HG03565 (cell line): ENCODE measurements around the gene GOT2.
A peak's percentile ranks its signal among the peaks of the same experiment; 100 is the strongest.
"Not testable (repeated sequence)": the region's sequence is repeated elsewhere in the genome, so short reads cannot be mapped to it uniquely, and the experiment has no call there.

ENCODE experiments used
- ATAC-seq: cut with Tn5 transposase; IDR thresholded peaks from one replicate; pipeline ENCODE4 v1.9.1; 2021; ENCODE audit warnings: mild to moderate bottlenecking, moderate library complexity; ENCODE audit not compliant: unreplicated experiment

GOT2 gene

DNA sequence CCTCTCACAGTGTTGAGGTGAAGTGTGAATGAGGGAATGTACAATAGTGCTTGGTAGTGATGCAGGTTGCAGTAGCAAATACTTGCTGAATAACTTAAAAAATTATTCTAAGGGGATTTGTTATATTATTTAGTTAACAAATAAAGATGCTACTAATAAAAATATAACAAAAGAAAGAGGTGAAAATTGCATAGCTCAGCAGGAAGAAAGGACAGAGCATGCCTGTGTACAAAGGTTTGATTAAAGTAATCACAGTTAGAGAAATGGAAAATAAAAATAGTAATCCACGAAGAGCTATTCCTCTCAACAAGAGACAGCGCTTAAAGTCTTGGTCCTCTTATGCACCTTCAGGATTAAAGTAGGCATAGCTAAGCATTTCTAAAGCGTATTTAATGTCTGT, 11.0 kb downstream of the GOT2 start:
- no peak for ATAC-seq

DNA sequence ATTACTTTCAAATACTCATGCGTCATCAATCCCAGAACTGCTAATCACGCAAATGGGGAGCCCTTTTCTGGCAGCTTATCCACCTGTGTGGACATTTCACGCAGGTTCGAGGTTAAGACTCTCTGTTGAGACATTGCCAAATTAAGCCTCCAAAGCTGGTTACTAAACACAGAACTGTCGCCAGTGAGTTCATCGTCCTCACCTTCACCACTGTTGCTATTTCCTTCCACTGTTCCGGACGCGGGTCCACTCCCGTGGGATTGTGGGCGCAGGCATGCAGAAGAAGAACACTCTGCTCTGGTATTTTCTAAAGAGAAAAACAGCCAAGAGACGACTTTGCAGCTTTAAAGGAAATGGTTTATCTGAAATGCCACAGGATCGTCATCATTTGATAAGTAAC, 16.1 kb downstream of the GOT2 start:
- ATAC-seq: no peak

DNA sequence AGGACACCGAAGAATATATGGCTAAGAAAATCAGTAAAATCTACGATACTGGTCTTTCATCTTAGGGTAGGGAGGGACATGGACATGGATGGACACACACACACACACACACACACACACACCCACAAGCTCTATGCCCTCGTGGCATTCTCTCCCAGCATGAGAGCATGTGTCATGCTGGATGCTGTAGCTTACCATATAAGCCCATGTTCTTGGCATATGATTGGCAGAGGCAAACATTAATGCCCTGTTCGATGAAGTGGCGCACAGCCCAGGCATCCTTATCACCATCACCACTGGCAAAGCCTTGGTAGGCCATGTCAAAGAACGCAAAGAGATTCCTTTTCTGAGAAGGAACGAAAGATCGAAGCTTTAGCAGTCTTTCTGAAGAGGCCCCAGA, 17.6 kb downstream of the GOT2 start:
- ATAC-seq: no peak

DNA sequence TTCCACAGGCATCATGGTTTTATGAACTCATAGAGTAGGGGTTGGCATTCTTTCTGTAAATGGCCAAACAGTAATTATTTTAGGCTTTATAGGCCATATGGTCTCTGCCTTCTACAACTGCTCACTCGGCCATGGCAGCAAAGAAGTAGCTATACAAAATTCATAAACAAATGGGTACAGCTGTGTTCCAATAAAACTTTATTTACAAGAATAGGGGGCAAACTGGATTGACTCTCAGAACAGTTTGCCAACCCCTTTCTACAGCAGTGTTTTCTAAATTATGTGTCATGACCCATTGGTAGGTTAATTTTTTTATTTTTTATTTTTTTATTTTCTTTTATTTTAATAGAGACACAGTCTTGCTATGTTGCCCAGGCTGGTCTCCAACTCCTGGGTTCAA, 20.4 kb downstream of the GOT2 start:
- ATAC-seq: no peak

DNA sequence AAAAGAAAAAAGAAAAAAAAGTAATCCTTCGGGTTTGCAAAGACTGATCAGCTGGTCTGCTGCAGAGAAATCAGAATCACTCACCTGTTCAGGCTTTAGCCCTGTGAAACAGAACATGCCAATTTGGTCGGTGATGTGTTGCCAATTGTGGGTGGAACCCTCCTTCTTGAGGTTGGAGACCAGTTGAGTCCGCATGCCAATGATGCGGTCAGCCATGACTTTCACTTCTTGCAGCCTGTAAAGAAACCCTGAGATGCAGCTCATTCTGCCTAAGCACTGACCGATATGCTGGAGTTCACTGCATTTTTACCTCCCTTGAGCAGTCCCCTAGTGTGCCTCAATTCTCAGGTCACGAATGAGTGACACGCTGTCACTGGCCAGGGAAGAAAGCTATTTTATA, 24.8 kb downstream of the GOT2 start:
- ATAC-seq: no peak

DNA sequence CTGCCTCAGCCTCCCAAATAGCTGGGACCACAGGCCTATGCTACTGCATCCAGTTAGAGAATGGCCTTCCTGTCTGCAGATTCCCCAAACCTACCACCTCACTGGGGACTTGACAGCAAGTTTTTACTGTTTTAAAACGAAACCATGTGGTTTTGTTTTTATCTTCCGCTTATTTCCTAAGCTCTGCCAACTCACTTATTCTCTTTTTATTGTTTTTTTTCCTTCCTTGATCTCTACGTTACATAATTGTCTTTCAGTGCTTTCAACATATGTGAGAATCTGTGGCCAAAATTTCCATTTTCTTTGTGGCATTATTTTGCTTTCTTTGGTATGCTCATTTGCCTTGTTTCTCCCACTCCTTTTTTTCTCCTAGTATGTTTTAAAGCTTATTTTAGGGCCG, 35.0 kb downstream of the GOT2 start:
- no peak for ATAC-seq

DNA sequence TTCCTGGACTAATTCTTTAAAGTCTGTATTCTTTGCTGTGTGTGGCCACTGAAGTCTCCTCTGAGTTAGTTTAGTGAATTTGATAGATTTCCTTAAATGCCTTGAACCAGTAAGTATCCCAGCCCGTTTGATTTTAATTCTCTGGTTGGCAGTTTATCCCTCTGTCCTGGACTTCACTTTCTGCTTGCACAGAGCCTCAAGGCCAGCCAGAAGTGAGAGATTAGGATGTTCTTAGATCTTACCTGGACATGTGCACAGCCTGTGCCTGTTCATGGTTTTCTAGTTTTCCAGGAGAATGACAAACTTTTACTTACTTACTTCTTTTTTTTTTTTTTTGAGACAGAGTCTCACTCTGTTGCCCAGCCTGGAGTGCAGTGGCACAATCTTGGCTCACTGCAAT, 38.7 kb downstream of the GOT2 start:
- ATAC-seq: no peak

DNA sequence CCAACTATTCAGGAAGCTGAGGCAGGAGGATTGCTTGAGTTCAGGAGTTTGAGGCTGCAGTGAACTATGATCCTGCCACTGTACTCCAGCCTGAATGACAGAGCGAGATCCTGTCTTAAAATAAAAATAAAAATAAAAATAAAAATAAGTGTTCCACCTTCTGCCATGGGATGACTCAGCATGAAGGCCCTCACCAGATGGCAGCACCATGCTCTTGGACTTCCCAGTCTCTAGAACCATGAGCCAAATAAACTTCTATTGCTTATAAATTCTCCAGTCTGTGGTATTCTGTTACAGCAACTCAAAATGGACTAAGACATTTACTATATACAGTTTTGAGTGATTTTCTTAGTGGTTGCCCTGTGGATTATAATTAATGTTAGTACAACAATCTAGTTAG, 41.7 kb downstream of the GOT2 start:
- ATAC-seq: no peak

DNA sequence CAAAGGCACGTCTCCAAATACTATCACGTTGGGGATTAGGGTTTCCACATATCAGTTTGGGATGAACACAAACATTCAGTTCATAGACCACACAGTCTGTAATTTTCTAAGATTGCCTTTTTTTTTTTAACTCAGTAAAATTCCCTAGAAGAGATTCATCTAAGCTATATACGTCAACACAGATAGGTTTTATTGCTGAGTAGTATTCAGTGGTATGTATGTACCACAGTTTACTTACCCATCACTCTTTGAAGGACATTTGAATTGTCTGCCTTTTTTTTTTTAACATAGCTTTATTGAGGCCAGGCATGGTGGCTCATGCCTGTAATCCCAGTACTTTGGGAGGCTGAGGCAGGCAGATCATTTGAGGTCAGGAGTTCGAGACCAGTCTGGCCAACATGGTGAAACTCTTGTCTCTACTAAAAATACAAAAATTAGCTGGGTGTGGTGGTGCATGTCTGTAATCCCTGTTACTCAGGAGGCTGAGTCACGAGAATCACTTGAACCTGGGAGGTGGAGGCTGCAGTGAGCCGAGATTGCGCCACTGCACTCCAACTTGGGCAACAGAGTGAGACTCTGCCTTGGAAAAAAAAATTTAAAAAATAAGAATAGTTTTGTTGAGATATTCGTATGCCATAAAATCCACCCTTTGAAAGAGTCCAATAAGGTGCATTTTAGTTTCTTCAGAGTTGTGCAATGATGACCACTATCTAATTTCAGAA, 47.0 kb downstream of the GOT2 start:
- ATAC-seq: not testable (repeated sequence)

DNA sequence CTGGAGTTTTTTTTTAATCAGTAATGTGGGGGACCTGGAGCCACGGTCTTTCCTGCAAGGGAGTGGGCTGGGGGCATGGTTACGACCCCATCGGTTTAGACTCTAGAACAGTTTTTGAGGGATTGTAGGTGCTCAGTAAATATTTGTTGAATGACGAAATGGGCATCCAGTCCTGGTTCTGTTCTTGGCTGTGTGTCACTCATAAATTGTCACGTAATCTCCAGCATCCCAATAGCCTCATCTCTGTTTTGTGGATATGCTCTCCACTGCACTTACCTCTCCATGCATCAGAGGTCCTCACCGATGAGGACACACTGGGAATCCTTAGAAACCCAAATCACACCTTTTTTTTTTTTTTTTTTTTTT, 49.0 kb downstream of the GOT2 start:
- no peak for ATAC-seq

DNA sequence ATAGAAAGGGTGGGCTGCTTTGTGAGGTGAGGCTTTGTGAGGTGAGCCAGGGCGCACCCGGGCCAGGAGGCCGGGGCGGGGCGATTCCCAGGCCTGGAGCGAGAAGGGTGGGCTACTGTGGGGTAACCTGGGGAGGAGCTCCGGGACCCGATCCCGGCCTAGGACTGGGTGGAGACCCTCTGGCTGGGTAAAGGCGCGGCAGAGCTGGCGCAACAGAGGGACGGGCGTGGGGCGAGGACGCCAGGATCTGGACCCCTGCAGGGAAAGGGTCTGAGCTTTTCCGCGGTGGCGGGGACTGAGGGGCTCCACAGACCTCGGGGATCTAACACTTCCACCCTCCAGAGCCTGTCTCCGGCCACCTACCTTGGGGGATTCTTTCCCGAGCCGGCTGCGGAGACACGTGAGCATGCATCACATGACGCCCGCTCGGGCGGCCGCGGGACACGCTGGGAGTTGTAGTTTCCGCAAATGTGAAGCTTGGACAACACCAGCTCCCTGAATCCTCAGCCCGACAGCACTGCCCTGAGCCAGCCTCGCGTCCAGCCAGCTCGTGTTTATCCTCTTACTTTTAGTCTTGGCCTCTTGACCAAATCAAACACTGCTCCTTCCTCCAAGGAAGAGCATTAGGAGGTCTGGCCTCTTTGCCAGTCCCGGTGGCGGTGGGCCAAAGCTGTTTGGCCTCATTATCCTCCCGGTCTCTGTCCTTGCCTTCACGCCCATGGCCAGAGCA, 49.6 kb downstream of the GOT2 start, which contains the start of gene SLC38A7:
Gene SLC38A7, minus strand, starts transcription at position 417 of the 730 bp plus-strand sequence. CDS start 4,644 bp downstream, outside the sequence.
- ATAC-seq: peak; percentile 99

DNA sequence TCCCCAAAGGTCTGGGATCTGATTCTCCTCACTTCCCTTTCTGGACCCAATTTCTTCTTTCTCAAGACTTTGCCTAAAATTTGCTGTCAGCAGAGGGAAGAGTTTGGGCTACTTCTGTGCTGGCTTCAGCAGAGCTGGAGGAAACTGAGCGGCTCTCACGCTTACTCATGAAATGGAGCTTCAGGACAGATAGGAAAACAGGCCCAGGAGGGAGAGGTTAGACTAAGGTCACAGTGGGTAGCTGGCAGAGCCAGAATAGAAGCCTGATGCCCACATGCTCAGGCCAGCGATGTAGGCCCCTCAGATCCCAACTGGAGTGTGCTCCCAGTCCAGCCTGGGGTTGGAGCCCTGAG, 50.1 kb downstream of the GOT2 start:
- no peak for ATAC-seq

DNA sequence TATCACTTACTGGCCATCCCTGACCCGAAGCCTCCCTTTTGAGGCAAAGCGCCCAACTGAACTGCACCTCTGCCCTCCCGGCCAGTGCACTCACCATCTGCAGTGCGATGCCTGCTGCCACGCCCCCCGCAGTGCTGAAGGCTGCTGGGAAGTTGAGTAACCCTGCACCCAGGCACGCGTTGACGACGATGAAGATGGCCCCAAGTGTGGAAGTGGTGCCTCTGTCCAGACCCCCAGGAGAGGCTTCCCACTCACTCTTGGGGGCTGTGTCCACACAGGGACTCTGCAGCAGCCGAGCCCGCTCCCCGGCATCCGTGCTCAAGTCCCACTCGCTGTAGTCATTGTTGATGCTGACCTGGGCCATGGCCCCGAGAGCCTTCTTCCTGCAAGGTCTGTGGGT, 54.4 kb downstream of the GOT2 start:
- no peak for ATAC-seq

DNA sequence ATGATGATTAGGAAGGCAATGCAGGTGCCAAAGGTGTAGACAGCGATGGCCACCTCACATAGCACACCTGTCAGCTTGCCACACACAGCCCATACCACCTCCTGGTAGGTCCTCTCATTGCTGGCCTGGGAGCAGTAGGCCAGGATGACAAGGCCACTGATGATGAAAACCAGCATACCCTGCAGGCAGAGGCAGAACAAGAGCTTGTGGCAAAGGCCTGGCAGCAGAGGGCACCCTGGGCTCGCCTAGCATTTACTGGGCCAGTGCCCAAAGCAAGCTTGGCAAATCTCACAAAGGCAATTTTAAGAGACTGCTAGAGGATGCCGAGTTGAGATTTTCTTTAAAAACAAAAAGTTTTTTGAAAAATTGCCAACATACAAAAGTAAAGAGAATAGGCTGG, 55.4 kb downstream of the GOT2 start:
- ATAC-seq: no peak

DNA sequence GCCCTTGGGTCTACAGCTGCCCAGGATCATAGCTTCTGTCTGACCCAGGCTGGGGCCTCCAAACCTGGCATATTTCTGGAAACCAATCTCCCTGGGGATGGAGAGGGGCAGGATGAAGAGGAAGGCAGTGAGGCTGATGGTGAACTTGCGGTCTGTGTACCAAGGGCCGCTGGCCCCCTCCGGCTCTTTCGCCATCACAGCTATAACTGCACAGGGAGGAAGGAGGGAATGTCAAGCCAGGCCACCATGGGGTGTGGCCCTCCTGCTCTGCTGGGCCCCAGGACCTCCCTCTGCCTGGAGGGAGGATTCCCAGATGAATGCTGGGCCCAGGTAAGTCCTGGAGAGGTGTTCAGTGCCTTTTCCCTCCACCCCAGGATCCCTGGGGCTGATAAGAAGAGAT, 55.8 kb downstream of the GOT2 start:
- ATAC-seq: no peak

DNA sequence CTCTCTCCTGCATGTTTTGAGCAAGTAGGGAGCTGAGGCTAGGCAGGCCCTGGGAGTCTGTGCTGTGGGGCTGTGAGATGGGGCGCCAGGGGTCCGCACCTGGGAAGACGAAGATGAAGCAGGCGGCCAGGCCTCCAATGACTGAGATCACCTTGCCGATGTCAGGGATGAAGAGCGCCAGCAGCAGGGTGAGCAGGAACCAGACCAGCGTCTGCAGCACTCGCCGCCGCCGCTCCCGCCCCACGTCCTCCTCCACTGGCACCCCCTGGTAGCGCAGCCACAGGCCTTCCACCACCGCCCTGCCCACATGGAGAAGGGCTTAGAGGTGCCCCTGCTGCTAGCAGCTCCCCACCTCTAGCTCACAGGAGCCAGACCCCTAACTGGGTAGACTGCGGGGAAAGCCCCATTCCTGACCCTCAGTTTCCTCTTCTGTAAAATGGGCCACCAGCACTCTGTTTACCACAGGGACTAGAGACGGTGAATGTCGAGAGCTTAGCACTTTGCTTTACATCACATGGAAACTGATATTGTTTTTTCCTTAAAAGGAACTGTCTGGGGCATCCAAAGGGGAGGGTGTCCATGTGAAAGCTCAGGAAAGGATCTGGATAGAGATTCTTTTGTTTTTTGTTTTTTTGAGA, 63.1 kb downstream of the GOT2 start:
- no peak for ATAC-seq

DNA sequence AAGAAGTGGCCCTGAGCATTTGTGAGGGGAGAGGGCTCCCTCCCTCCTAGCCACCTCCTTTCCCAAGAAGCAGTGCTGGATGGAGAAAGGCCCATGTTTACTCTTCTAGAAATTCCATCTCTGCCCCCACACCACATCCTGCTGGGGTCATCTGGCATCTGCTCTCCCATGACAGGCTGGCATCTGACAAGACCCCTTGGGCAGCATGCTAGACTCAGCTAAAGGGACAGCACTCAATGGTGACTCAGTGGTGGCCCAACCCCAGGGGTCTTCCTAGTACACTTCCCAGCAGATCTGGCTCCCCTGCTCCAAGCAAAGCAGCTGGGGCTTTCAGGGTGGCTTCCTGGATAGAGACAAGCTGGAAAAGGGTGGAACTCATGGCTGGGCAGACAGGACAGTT, 63.9 kb downstream of the GOT2 start:
- no peak for ATAC-seq

DNA sequence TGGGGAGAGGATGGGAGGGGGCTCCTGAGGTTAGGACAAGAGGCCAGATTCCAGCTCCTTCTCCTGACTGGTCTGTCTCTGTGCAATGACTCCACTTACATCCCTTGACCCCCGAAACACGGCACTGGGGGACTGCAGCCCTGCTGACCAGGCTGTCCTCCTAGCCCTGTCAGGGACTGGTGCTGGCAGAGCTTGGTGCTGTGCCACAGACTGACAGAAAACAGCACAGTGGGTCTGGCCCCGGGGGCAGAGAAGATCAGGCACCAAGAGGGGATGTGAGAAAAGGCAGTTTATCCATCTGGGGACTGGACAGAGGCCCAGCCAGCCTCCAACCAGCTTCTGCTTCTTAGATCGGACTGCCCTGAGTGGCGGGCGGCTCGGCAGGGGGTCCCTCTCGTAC, 68.9 kb downstream of the GOT2 start:
- no peak for ATAC-seq

DNA sequence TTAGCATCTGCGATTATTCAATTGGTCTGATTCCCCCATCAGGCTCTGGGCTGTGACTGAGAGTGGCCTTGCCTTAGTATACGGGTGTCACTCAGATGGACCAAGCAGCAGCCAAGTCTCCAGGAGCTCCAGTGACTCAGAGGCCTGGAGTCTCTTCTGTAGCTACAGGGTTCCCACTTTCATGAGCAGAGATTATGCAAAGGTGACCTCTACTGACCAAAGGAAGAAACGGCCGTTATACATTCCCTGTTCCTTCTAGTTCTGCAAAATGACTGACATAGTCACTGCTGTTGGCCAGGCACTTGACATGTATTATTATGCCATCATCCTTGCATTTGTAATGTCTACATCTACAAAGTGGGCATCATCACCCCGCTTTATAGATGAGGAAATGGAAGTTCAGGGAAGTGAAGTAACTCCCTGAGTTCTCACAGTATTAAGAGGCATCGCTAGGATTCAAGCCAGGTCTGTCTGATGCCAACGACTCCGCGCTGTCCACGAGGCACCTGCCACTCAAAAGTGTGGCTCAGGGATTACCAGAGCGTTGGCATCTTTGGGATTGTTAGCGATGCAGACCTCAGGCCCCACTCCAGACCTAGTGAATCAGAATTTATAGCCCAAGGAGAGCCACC, 72.8 kb downstream of the GOT2 start:
- peak; percentile 85 for ATAC-seq

DNA sequence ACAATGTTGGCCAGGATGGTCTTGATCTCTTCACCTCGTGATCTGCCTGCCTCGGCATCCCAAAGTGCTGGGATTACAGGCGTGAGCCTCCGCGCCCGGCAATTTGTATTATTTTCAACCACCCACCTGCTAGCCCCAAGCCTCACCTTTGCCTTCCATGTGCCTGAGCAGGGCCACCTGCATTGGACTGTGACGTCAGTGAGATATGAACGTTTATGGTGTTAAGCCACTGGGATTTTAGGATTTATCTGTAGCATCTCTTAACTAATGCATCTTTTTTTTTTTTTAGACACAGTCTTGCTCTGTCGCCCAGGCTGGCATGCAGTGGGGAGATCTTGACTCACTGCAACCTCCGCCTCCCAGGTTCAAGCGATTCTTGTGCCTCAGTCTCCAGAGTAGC, 74.2 kb downstream of the GOT2 start:
- not testable (repeated sequence) for ATAC-seq

DNA sequence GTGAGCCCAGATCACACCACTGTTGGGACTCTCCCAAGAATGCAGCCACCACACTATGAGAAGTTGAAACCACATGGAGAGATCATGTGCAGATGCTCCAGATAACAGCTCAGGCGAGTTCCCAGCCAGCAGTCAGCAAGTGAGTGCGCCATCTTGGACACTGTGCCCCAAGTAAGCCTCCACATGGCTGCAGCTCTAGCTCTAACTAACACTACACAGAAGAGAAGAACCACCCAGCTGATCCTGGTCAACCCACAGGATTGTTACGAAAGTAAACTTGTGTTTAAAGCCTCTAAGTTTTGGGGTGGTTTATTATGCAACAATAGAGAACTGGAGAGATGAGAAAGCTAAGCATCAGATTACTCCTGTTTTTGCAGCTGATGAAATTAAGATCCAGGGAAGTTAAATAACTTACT, 75.3 kb downstream of the GOT2 start:
- ATAC-seq: no peak
